Epithelial cell of prostate (primary cell): Measurements from ENCODE around the gene SMYD3.

Experiments
- DNase-seq: peaks from one replicate; pipeline ENCODE4 v3.0.0-alpha.2; 2011; ENCODE audit warnings: low read depth, low spot score
- H3K27ac ChIP-seq: fragments of 450-650 bp; 2 replicates; pipeline ENCODE4 v1.5.1; 2017; ENCODE audit warnings: mild to moderate bottlenecking

The SMYD3 gene

GRCh38 chr1:246161626-246162025 is 345.5 kb downstream of the SMYD3 start:
- H3K27ac ChIP-seq = peak overlapping the region; percentile 47

GRCh38 chr1:246160905-246161304 is 346.2 kb downstream of the SMYD3 start:
- DNase-seq = no peak
- peak overlapping the region; percentile 47 for H3K27ac ChIP-seq

More at GRCh38 chr1:246161626-246162025, 345.5 kb downstream of the SMYD3 start:
- peak; percentile 76 for DNase-seq

- DNase-seq = no peak
- no peak overlapping the region for H3K27ac ChIP-seq
Observed at GRCh38 chr1:246160374-246160773, 346.7 kb downstream of the SMYD3 start.

- no peak overlapping the region for H3K27ac ChIP-seq
- DNase-seq = no peak
Observed at GRCh38 chr1:246159279-246160227, 347.5 kb downstream of the SMYD3 start.

- no peak overlapping the region for H3K27ac ChIP-seq
- no peak for DNase-seq
Observed at GRCh38 chr1:246158131-246158530, 348.9 kb downstream of the SMYD3 start.

GRCh38 chr1:246157516-246157915 is 349.6 kb downstream of the SMYD3 start:
- H3K27ac ChIP-seq = no peak overlapping the region
- no peak for DNase-seq

GRCh38 chr1:246156847-246157246 is 350.2 kb downstream of the SMYD3 start:
- no peak overlapping the region for H3K27ac ChIP-seq

GRCh38 chr1:246155923-246156322 is 351.2 kb downstream of the SMYD3 start:
- H3K27ac ChIP-seq = no peak overlapping the region
- no peak for DNase-seq

More at GRCh38 chr1:246156847-246157246, 350.2 kb downstream of the SMYD3 start:
- DNase-seq = no peak

GRCh38 chr1:246153796-246154212 is 353.3 kb downstream of the SMYD3 start:
- no peak overlapping the region for H3K27ac ChIP-seq
- DNase-seq = no peak

- no peak for DNase-seq
Observed at GRCh38 chr1:246152986-246153431, 354.1 kb downstream of the SMYD3 start.

GRCh38 chr1:246151796-246152434 is 355.2 kb downstream of the SMYD3 start:
- no peak overlapping the region for H3K27ac ChIP-seq
- no peak for DNase-seq

More at GRCh38 chr1:246152986-246153431, 354.1 kb downstream of the SMYD3 start:
- no peak overlapping the region for H3K27ac ChIP-seq

GRCh38 chr1:246149543-246149942 is 357.5 kb downstream of the SMYD3 start:
- no peak for DNase-seq
- no peak overlapping the region for H3K27ac ChIP-seq

GRCh38 chr1:246147524-246148461 is 359.3 kb downstream of the SMYD3 start:
- no peak overlapping the region for H3K27ac ChIP-seq
- no peak for DNase-seq

GRCh38 chr1:246146804-246147523 is 360.1 kb downstream of the SMYD3 start:
- DNase-seq = no peak
- H3K27ac ChIP-seq = no peak overlapping the region

GRCh38 chr1:246145900-246146299 is 361.2 kb downstream of the SMYD3 start:
- no peak overlapping the region for H3K27ac ChIP-seq
- no peak for DNase-seq

GRCh38 chr1:246144931-246145330 is 362.1 kb downstream of the SMYD3 start:
- no peak overlapping the region for H3K27ac ChIP-seq
- no peak for DNase-seq

GRCh38 chr1:246142320-246142893 is 364.7 kb downstream of the SMYD3 start:
- peak; percentile 87 for DNase-seq
- H3K27ac ChIP-seq = peak overlapping the region; percentile 91

- no peak for DNase-seq
- H3K27ac ChIP-seq = peak overlapping the region; percentile 91
Observed at GRCh38 chr1:246141306-246141705, 365.8 kb downstream of the SMYD3 start.

GRCh38 chr1:246139745-246140182 is 367.3 kb downstream of the SMYD3 start:
- H3K27ac ChIP-seq = peak overlapping the region; percentile 91
- peak; percentile 89 for DNase-seq
